GM23248 (cell line): Measurements from ENCODE around the gene HNF1A.

Experiments used
- EZH2 ChIP-seq: fragments of 200-600 bp; sonication (generic); IDR thresholded peaks from 2 replicates; pipeline ENCODE4 v1.6.1; 2018; ENCODE audit warnings: antibody characterized with exemption, mild to moderate bottlenecking; ENCODE audit not compliant: insufficient read depth, poor library complexity, severe bottlenecking
- EZH2phosphoT487 ChIP-seq: fragments of 200-600 bp; sonication (generic); IDR thresholded peaks from 2 replicates; pipeline ENCODE4 v1.6.1; 2018; ENCODE audit warnings: antibody characterized with exemption, moderate library complexity, mild to moderate bottlenecking, low read depth; ENCODE audit not compliant: insufficient read depth

DNA sequence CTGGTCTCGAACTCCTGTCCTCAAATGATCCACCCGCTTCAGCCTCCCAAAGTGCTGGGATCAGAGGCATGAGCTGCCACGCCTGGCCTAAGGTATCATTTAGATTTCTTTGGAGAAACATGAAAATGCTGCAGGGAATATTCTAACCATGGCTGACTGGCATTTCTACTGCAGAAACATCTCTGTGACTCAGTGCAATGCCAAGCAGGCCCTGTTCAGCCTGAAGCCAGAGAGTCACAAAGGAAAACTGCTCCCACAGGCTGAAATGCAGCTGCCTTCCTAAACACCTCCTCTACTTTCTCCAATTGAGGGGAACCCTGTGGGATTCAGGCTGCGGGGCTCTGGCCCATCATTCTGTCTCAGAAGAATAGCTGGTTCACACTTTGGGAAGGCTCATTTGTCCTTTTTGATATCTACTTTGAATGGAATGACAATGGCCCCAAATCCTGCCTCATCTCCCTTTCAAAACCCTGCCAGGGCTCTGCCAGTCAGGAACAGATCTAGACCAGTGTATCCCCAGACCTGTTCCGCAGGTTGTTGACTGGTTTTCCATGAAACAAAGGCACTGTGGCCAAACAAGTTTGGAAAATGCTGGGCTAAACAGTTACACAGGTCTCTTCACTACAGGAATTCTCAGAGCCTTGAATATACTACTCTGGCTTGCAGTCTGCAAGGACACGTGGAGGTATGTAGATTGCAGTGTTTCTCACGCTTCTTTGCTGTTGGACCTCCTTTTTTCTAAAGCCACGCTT lies 30.2 kb downstream of the HNF1A start:
- TF ChIP-seq EZH2phosphoT487 (no peak), EZH2 (no peak)
